ENCODE measurements around the gene LENEP.

LENEP gene

DNA sequence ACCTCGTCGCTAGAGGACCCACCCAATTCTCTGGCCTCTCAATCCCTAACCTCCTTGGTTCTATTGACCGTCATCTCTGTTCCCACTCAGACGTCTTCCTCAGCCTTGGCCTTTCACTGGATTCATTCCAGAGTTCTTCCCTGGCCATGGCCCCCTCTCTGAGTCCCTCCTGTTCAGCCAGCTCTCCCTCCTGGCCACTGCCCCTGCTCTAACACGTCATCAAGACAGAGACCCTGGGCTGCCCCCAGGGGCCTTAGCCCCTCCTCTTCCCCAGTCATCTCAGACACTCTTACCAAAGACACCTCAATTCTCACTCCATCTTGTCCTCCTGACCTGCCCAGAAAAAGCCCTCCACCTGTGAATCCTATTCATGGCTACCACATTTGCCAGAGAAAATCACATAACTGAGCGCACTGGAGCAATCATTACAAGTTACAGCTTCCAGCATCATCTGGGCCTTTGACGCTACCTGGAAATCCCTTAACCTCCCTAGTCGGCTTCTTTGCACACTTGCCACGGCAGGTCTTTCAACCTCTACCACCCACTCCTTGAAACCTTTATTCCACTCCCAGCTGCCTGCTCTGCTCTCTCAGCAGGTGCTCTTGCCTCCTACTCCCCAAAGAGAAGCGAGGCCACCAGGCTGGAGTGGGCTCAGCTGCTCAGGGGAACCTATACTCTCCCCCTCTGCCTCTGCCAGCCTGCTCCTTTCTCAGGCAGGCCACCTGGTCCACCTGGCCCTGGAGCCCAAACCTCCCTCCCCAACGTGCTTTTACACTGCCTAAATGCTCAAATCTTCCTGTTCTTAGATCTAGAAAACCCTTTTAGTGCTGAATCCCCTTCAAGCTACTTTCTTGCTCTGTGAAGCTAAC is 26.2 kb downstream of the LENEP start:
- Histone ChIP-seq H3K4me3 (ENCODE audit: low read length) (no peak overlapping the region), H3K27ac (ENCODE audit: low read length) (no peak overlapping the region), H3K4me1 (ENCODE audit: control insufficient read depth, insufficient read depth, low read length) (peaks cover 2% of the 10 kb centered on the region), H3K9me3 (ENCODE audit: control insufficient read depth, insufficient read depth, low read length) (no peaks in the 10 kb centered on the region), H3K36me3 (ENCODE audit: control insufficient read depth, insufficient read depth, low read length) (peaks cover 8% of the 10 kb centered on the region; the same call in 1 of the 2 replicates), H3K27me3 (ENCODE audit: control insufficient read depth, insufficient read depth, low read length) (no peaks in the 10 kb centered on the region)
- DNase-seq (ENCODE audit: low read depth, low spot score) = no peak
- no CpG with 5 or more reads among the region's 11 CpGs for WGBS (ENCODE audit: insufficient coverage, insufficient read length)

DNA sequence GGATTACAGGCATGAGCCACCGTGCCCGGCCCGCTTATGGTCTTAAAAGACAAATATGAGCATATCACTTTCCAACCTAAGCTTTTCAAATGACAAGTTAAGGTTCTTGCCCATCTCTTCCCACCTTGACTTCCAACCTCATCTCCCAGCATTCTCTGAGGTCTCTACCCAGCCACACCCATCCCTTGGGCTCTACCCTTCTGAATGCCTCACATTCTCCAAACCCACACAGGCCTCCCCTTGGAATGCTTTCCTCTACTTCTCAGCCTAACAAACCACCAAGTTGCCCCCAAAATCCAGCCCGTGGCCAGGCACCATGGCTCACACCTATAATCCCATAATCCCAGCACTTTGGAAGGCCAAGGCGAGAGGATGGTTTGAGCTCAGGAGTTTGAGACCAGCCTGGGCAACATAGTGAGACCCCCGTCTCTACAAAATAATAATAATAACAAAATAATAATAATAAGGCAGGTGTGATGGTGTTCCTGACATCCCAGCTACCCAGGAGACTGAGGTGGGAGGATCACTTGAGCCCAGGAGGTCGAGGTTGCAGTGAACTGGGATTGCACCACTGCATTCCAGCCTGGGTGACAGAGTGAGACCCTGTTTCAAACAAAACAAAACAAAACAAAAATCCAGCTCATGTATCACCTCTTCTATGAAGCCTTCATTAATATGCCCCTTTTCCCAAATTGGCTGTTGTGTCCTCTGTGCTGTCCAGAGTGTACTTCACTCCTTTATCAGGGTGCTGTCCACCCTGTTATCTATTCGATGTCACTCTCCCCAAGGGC is 28.9 kb downstream of the LENEP start:
- H3K27ac ChIP-seq (ENCODE audit: low read length) = no peak overlapping the region
- WGBS (ENCODE audit: insufficient coverage, insufficient read length) = no CpG with 5 or more reads among the region's 8 CpGs
- no peaks in the 10 kb centered on the region for H3K9me3 ChIP-seq (ENCODE audit: control insufficient read depth, insufficient read depth, low read length)
- DNase-seq (ENCODE audit: low read depth, low spot score) = no peak
- H3K4me1 ChIP-seq (ENCODE audit: control insufficient read depth, insufficient read depth, low read length) = peaks cover 4% of the 10 kb centered on the region
- H3K27me3 ChIP-seq (ENCODE audit: control insufficient read depth, insufficient read depth, low read length) = no peaks in the 10 kb centered on the region
- no peaks in the 10 kb centered on the region for H3K36me3 ChIP-seq (ENCODE audit: control insufficient read depth, insufficient read depth, low read length)
- no peak overlapping the region for H3K4me3 ChIP-seq (ENCODE audit: low read length)

DNA sequence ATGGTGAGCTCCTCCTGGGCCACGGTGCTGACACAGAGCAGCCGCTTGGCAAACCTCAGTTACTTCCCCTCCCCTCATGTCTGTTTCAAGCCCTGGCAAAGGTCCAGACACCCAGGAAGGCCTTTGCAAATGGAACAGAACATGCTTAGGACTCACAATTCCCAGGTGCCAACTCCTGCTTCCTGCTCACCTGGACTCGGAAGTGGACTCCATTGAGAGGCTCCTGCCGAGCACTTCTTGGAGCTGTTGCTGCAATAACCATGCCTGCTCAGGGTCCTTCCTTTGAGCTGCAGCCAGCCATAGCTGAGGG is 29.5 kb downstream of the LENEP start:
- Histone ChIP-seq H3K36me3 (ENCODE audit: control insufficient read depth, insufficient read depth, low read length) (no peaks in the 10 kb centered on the region), H3K9me3 (ENCODE audit: control insufficient read depth, insufficient read depth, low read length) (no peaks in the 10 kb centered on the region), H3K4me3 (ENCODE audit: low read length) (no peak overlapping the region), H3K4me1 (ENCODE audit: control insufficient read depth, insufficient read depth, low read length) (peaks cover 3% of the 10 kb centered on the region), H3K27me3 (ENCODE audit: control insufficient read depth, insufficient read depth, low read length) (no peaks in the 10 kb centered on the region), H3K27ac (ENCODE audit: low read length) (no peak overlapping the region)
- WGBS (ENCODE audit: insufficient coverage, insufficient read length) = no CpG with 5 or more reads among the region's 4 CpGs
- no peak for DNase-seq (ENCODE audit: low read depth, low spot score)

DNA sequence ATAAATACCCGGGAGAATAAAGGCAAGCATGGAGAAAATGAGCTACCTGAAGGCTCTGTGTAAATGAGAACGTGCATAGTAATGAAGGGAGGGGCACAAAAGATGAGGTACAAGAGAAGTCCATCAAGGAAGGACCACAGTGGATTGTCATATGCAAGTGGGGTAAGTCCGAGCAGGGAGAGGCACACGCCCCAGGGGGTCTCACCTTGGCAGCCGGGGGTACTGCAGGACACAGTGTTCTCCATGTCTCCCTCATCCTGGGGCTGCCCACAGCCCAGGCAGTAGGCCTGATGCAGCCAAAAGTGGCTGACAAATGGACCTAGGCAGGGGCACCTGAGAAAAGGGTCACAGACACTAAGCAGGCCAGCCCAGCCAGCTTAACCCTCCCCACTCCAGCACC is 30.2 kb downstream of the LENEP start:
- Histone ChIP-seq H3K27me3 (ENCODE audit: control insufficient read depth, insufficient read depth, low read length) (no peaks in the 10 kb centered on the region), H3K27ac (ENCODE audit: low read length) (no peak overlapping the region), H3K36me3 (ENCODE audit: control insufficient read depth, insufficient read depth, low read length) (no peaks in the 10 kb centered on the region), H3K4me3 (ENCODE audit: low read length) (no peak overlapping the region), H3K4me1 (ENCODE audit: control insufficient read depth, insufficient read depth, low read length) (peaks cover 2% of the 10 kb centered on the region), H3K9me3 (ENCODE audit: control insufficient read depth, insufficient read depth, low read length) (no peaks in the 10 kb centered on the region)
- DNase-seq (ENCODE audit: low read depth, low spot score) = no peak
- WGBS (ENCODE audit: insufficient coverage, insufficient read length) = no CpG with 5 or more reads among the region's 5 CpGs

DNA sequence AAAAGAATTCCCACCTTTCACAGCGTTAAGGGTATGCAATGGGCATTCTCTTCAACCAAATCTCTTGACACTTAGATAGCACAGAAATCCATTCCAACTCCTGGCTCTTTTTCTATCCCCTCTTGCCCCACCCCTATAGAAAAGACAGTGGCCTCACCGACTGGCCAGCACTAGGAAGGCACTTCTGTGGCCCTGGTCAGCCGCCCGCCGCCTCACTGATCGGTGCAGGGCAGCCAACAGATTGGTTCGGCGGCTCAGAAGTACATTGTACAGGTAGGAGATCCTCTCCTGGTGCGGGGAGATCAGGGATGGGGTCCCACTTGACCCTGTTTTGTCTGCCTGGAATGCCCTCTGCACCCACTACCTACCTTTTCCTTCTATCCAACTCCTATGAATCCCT is 30.9 kb downstream of the LENEP start:
- no CpG with 5 or more reads among the region's 9 CpGs for WGBS (ENCODE audit: insufficient coverage, insufficient read length)

DNA sequence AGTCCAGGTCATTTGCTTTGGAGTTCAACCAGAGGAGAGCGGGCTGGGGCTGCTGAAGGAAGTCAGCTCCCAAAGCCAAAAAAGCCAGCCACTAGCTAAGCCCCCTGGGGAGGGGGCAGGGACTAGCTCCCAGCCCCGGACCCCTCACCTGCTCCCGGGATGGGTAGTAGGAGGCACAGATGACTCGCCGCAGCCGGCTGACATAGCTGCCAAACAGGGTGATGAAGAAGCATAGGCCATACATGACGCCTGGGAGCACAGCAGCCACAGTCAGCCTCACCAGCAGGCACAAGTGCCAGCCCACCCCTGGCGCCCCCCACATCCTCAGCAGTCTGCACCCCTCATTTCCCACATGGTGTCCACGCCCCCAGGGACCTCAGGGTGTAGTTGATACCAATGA is 32.8 kb downstream of the LENEP start:
- Histone ChIP-seq H3K4me3 (ENCODE audit: low read length) (no peak overlapping the region), H3K27me3 (ENCODE audit: control insufficient read depth, insufficient read depth, low read length) (no peaks in the 10 kb centered on the region), H3K27ac (ENCODE audit: low read length) (no peak overlapping the region), H3K4me1 (ENCODE audit: control insufficient read depth, insufficient read depth, low read length) (peaks cover 2% of the 10 kb centered on the region), H3K36me3 (ENCODE audit: control insufficient read depth, insufficient read depth, low read length) (no peaks in the 10 kb centered on the region), H3K9me3 (ENCODE audit: control insufficient read depth, insufficient read depth, low read length) (no peaks in the 10 kb centered on the region)
- no peak for DNase-seq (ENCODE audit: low read depth, low spot score)
- whole genome bisulfite sequencing (ENCODE audit: insufficient coverage, insufficient read length) = no CpG with 5 or more reads among the region's 9 CpGs

More for the DNA sequence above, 30.9 kb downstream of the LENEP start:
- Histone ChIP-seq H3K27me3 (ENCODE audit: control insufficient read depth, insufficient read depth, low read length) (no peaks in the 10 kb centered on the region), H3K4me1 (ENCODE audit: control insufficient read depth, insufficient read depth, low read length) (peaks cover 2% of the 10 kb centered on the region), H3K27ac (ENCODE audit: low read length) (no peak overlapping the region), H3K9me3 (ENCODE audit: control insufficient read depth, insufficient read depth, low read length) (no peaks in the 10 kb centered on the region), H3K4me3 (ENCODE audit: low read length) (no peak overlapping the region), H3K36me3 (ENCODE audit: control insufficient read depth, insufficient read depth, low read length) (no peaks in the 10 kb centered on the region)
- no peak for DNase-seq (ENCODE audit: low read depth, low spot score)

DNA sequence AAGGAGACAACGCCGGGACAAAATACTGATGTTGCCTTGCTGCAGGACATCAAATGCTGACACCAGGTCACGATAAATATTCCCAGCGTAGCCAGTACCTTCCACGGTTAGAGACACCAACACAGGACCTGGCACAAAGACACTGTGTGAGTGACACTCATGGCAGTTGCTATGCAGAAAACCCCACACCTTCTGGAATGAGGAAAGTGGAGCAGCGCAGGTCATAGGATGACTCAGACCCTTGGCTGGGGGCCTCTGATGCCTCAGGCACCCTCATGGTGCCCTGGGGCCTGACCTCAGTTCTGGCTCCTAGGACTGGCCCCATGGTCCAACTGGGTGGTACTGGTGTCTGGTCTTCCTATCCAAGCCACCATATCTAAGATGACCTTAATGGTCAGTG is 33.2 kb downstream of the LENEP start:
- no peak for DNase-seq (ENCODE audit: low read depth, low spot score)
- Histone ChIP-seq H3K36me3 (ENCODE audit: control insufficient read depth, insufficient read depth, low read length) (no peaks in the 10 kb centered on the region), H3K4me3 (ENCODE audit: low read length) (no peak overlapping the region), H3K9me3 (ENCODE audit: control insufficient read depth, insufficient read depth, low read length) (no peaks in the 10 kb centered on the region), H3K27me3 (ENCODE audit: control insufficient read depth, insufficient read depth, low read length) (no peaks in the 10 kb centered on the region), H3K4me1 (ENCODE audit: control insufficient read depth, insufficient read depth, low read length) (peaks cover 2% of the 10 kb centered on the region), H3K27ac (ENCODE audit: low read length) (no peak overlapping the region)
- no CpG with 5 or more reads among the region's 6 CpGs for WGBS (ENCODE audit: insufficient coverage, insufficient read length)

DNA sequence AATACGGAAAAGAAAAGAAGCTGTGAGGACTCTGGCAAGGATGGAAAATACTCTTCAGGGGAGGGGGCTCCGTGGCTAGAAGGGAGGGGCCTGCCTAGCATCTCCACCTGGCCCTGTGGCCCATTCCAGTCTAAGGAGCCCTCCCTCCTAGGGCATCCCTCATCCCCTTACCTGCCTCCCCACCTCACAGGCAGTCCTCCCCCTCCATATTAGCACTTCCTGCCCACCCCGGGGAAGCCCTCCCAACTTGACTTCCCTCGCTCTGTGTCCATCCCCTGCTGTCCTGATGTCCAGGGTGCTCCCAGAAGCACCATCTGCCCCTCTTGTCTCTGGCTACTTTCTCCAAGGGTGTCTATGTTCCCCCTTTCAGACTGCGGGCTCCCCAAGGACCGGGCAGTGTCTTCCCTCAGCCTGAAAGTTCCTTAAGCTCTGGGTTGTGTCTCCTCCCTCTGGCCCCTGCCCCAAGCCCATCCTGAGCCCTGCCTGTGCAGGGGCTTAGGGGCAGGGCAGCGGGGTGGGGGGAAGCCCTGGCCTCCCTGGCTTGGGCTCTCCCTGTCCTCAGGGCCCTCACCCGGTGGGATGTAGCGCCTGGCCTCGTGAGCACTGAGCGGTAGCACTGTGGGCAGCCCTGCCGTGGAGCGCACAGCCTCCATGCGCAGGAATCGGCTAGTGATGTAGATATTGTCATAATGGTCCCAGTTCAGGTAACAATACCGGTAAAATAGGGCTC is 36.3 kb downstream of the LENEP start:
- no peaks in the 10 kb centered on the region for H3K36me3 ChIP-seq (ENCODE audit: control insufficient read depth, insufficient read depth, low read length)
- WGBS (ENCODE audit: insufficient coverage, insufficient read length) = no CpG with 5 or more reads among the region's 16 CpGs
- H3K9me3 ChIP-seq (ENCODE audit: control insufficient read depth, insufficient read depth, low read length) = no peaks in the 10 kb centered on the region
- H3K4me1 ChIP-seq (ENCODE audit: control insufficient read depth, insufficient read depth, low read length) = peaks cover 2% of the 10 kb centered on the region; the same call in 1 of the 2 replicates
- no peaks in the 10 kb centered on the region for H3K27me3 ChIP-seq (ENCODE audit: control insufficient read depth, insufficient read depth, low read length)
- no peak for DNase-seq (ENCODE audit: low read depth, low spot score)
- H3K27ac ChIP-seq (ENCODE audit: low read length) = no peak overlapping the region
- no peak overlapping the region for H3K4me3 ChIP-seq (ENCODE audit: low read length)

DNA sequence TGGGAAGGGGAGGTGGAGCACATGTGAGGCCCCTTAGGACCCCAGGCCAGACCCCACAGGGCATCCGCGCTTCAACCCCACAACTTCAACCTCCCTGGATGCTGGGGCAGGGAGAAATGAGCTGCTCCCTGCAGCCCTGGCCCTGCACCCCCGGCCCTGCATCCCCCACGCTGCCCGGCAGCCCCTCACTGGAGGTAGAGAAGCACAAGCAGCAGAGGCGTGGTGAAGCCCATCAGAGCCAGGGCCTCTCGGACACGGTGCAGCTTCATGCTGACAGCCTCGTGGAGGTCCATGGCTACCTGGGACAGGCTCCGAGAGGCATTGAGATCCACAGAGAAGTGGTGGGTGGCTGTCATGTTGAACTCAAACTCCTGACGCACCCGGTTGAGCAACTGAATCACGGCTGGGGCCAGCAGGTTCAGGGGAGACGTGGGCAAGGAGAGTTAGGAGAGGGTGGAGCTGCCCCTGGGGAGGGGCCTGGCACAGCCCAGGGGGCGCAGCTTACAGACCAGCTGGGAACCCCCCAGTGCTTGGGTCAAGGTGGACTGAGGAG is 36.9 kb downstream of the LENEP start:
- H3K27ac ChIP-seq (ENCODE audit: low read length) = no peak overlapping the region
- no peak for DNase-seq (ENCODE audit: low read depth, low spot score)
- no peaks in the 10 kb centered on the region for H3K27me3 ChIP-seq (ENCODE audit: control insufficient read depth, insufficient read depth, low read length)
- H3K9me3 ChIP-seq (ENCODE audit: control insufficient read depth, insufficient read depth, low read length) = no peaks in the 10 kb centered on the region
- no peak overlapping the region for H3K4me3 ChIP-seq (ENCODE audit: low read length)
- no CpG with 5 or more reads among the region's 15 CpGs for WGBS (ENCODE audit: insufficient coverage, insufficient read length)
- H3K4me1 ChIP-seq (ENCODE audit: control insufficient read depth, insufficient read depth, low read length) = peaks cover 2% of the 10 kb centered on the region; the same call in 1 of the 2 replicates
- no peaks in the 10 kb centered on the region for H3K36me3 ChIP-seq (ENCODE audit: control insufficient read depth, insufficient read depth, low read length)

DNA sequence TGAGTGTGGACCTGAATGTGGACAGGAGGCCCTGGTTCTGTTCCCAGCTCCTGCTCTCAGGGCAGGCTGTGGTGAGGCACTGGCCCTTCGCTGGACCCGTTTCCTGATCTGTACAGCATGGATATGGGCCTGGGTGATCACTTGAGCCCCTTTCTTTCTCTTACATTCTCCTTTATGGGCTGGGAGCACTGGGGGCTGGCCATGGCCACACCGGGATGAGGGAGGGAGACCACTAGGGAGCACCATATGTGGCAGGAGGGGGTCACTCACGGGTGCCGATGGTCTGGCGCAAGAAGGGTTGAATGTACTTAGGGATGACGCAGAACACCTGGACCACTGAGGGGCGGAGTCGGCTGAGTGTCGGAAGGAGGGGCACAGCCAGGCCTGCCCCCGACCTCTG is 37.5 kb downstream of the LENEP start:
- Histone ChIP-seq H3K9me3 (ENCODE audit: control insufficient read depth, insufficient read depth, low read length) (no peaks in the 10 kb centered on the region), H3K4me1 (ENCODE audit: control insufficient read depth, insufficient read depth, low read length) (peaks cover 2% of the 10 kb centered on the region; the same call in 1 of the 2 replicates), H3K36me3 (ENCODE audit: control insufficient read depth, insufficient read depth, low read length) (no peaks in the 10 kb centered on the region), H3K27ac (ENCODE audit: low read length) (no peak overlapping the region), H3K27me3 (ENCODE audit: control insufficient read depth, insufficient read depth, low read length) (no peaks in the 10 kb centered on the region), H3K4me3 (ENCODE audit: low read length) (no peak overlapping the region)
- no CpG with 5 or more reads among the region's 11 CpGs for WGBS (ENCODE audit: insufficient coverage, insufficient read length)
- DNase-seq (ENCODE audit: low read depth, low spot score) = no peak
